H1 (cell line): ENCODE measurements around the gene HSPA1L.

Experiments
- BACH1 ChIP-seq: IDR thresholded peaks from 2 replicates; pipeline ENCODE4 v1.6.1; 2012; ENCODE audit warnings: low read length, improper control_type of control experiment
- CHD2 ChIP-seq: IDR thresholded peaks from 2 replicates; pipeline ENCODE4 v1.6.1; 2012; ENCODE audit warnings: low read length, improper control_type of control experiment
- EGR1 ChIP-seq: IDR thresholded peaks from 2 replicates; pipeline ENCODE4 v1.6.1; 2011; ENCODE audit warnings: low read depth, low read length, borderline replicate concordance
- EZH2 ChIP-seq: fragments of 200-600 bp; sonication (generic); IDR thresholded peaks from 2 replicates; pipeline ENCODE4 v1.7.1; 2012; ENCODE audit warnings: low read depth, mild to moderate bottlenecking, moderate library complexity, low read length, inconsistent platforms; ENCODE audit not compliant: severe bottlenecking
- NRF1 ChIP-seq: IDR thresholded peaks from 2 replicates; pipeline ENCODE4 v1.6.1; 2011; ENCODE audit warnings: mild to moderate bottlenecking, low read depth, low read length, improper control_type of control experiment
- POLR2AphosphoS5 ChIP-seq: IDR thresholded peaks from 2 replicates; pipeline ENCODE4 v1.6.1; 2011; ENCODE audit warnings: low read depth, low read length
- RAD21 ChIP-seq, 2 experiments: IDR thresholded peaks in 1 of 2; conservative IDR thresholded peaks in 1 of 2; 2 replicates each; pipeline ENCODE4 v1.6.1; 2011; ENCODE audit warnings: low read depth in 2 of 2, low read length in 2 of 2, improper control_type of control experiment in 1 of 2, inconsistent platforms in 1 of 2, mild to moderate bottlenecking in 1 of 2, moderate library complexity in 1 of 2
- RXRA ChIP-seq: IDR thresholded peaks from 2 replicates; pipeline ENCODE4 v1.6.1; 2011; ENCODE audit warnings: low read depth, mild to moderate bottlenecking, low read length, moderate library complexity; ENCODE audit not compliant: insufficient read depth
- SRF ChIP-seq: IDR thresholded peaks from 2 replicates; pipeline ENCODE4 v1.6.1; 2011; ENCODE audit warnings: mild to moderate bottlenecking, low read depth, low read length, moderate library complexity
- SUZ12 ChIP-seq: fragments of 200-600 bp; sonication (generic); IDR thresholded peaks from 2 replicates; pipeline ENCODE4 v1.6.1; 2012; ENCODE audit warnings: mild to moderate bottlenecking, inconsistent platforms, low read length, moderate library complexity, mixed read lengths
- TAF1 ChIP-seq: IDR thresholded peaks from 2 replicates; pipeline ENCODE4 v1.6.1; 2011; ENCODE audit warnings: mild to moderate bottlenecking, low read depth, low read length
- TCF12 ChIP-seq: IDR thresholded peaks from 2 replicates; pipeline ENCODE4 v1.6.1; 2011; ENCODE audit warnings: low read depth, mild to moderate bottlenecking, low read length
- TF ChIP-seq, protein P1 (sequence below), 3 experiments: IDR thresholded peaks; 1 replicate in 2 of 3; 2 replicates in 1 of 3; pipeline versions ENCODE4 v1.5.1 to v1.6.1; 2011; ENCODE audit warnings: low read length in 3 of 3, mild to moderate bottlenecking in 3 of 3, inconsistent platforms in 2 of 3, low read depth in 1 of 3, moderate library complexity in 1 of 3; ENCODE audit not compliant: insufficient read depth in 1 of 3; ENCODE audit errors: control extremely low read depth in 1 of 3
- TF ChIP-seq, protein P2 (sequence below): IDR thresholded peaks from 2 replicates; pipeline ENCODE4 v1.6.1; 2012; ENCODE audit warnings: inconsistent platforms

DNA sequence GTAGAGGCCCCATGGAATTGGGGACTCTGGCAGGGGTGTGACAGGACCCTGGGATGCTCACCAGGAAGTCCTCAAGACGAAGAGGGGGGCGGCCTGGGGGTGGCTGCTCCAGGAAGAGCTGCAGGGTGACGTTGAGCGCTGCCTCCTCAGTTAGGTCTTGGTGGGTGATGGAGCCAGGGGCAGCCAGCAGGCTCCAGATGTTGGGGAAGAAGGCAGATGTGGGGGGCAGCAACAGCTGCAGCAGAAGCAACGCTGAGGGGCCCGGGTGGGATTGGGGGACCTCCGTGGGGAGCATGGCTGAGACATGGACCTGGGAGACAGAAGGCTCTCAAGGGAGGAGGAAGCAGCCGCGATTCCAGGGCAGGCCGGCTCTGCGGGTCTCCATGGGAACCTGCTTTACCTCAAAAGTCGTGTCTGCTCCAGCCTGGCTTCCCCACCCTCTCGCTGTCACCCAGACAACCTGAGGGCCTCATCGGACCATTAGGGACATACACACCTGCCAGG is 38.5 kb downstream of the HSPA1L start:
- TF ChIP-seq, protein P1, sequence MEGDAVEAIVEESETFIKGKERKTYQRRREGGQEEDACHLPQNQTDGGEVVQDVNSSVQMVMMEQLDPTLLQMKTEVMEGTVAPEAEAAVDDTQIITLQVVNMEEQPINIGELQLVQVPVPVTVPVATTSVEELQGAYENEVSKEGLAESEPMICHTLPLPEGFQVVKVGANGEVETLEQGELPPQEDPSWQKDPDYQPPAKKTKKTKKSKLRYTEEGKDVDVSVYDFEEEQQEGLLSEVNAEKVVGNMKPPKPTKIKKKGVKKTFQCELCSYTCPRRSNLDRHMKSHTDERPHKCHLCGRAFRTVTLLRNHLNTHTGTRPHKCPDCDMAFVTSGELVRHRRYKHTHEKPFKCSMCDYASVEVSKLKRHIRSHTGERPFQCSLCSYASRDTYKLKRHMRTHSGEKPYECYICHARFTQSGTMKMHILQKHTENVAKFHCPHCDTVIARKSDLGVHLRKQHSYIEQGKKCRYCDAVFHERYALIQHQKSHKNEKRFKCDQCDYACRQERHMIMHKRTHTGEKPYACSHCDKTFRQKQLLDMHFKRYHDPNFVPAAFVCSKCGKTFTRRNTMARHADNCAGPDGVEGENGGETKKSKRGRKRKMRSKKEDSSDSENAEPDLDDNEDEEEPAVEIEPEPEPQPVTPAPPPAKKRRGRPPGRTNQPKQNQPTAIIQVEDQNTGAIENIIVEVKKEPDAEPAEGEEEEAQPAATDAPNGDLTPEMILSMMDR (IDR thresholded peaks at IDR 0.05; ENCODE audit: control extremely low read depth in 1 of 3, insufficient read depth in 1 of 3, low read depth in 1 of 3, low read length in 3 of 3): no peak
- TF ChIP-seq RAD21 (IDR thresholded peaks at IDR 0.05 in 1 of 2, conservative IDR thresholded peaks at IDR 0.05 in 1 of 2; ENCODE audit: low read depth in 2 of 2, low read length in 2 of 2): no peak
- TF ChIP-seq EZH2: no peak
- no peak for TF ChIP-seq CHD2
- TF ChIP-seq SUZ12: no peak
- no peak for TF ChIP-seq NRF1
- TF ChIP-seq, protein P2, sequence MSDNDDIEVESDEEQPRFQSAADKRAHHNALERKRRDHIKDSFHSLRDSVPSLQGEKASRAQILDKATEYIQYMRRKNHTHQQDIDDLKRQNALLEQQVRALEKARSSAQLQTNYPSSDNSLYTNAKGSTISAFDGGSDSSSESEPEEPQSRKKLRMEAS: no peak
- no peak for TF ChIP-seq BACH1
- no peak for TF ChIP-seq RXRA
- no peak for TF ChIP-seq TAF1
- TF ChIP-seq SRF: no peak
- no peak for TF ChIP-seq EGR1
- no peak for TF ChIP-seq POLR2AphosphoS5
- TF ChIP-seq TCF12: no peak
